ENCODE measurements around the gene JCHAIN.

The JCHAIN gene

GRCh38 chr4:70637239-70637913 is 28.9 kb downstream of the JCHAIN start:
- DNase-seq (ENCODE audit: low spot score), result no peak

GRCh38 chr4:70634482-70634881 is 31.8 kb downstream of the JCHAIN start:
- no peak for DNase-seq (ENCODE audit: low spot score)

GRCh38 chr4:70632028-70632427 is 34.3 kb downstream of the JCHAIN start:
- no peak for DNase-seq (ENCODE audit: low spot score)

GRCh38 chr4:70630162-70630561 is 36.1 kb downstream of the JCHAIN start:
- no peak for DNase-seq (ENCODE audit: low spot score)

- no peak for DNase-seq (ENCODE audit: low spot score)
Observed at GRCh38 chr4:70629469-70630090, 36.7 kb downstream of the JCHAIN start.

GRCh38 chr4:70628444-70628843 is 37.9 kb downstream of the JCHAIN start, which contains the start of gene ENAM:
Gene ENAM (plus strand): TSS chr4:70628744. CDS start chr4:70629501, 757 bp downstream.
- no peak for DNase-seq (ENCODE audit: low spot score)

- DNase-seq (ENCODE audit: low spot score), result no peak
Observed at GRCh38 chr4:70627620-70628019, 38.7 kb downstream of the JCHAIN start.

- no peak for DNase-seq (ENCODE audit: low spot score)
Observed at GRCh38 chr4:70624226-70624793, 42.0 kb downstream of the JCHAIN start.

- no peak for DNase-seq (ENCODE audit: low spot score)
Observed at GRCh38 chr4:70623323-70623722, 43.0 kb downstream of the JCHAIN start.

GRCh38 chr4:70619778-70620177 is 46.5 kb downstream of the JCHAIN start:
- DNase-seq (ENCODE audit: low spot score), result no peak

GRCh38 chr4:70619288-70619687 is 47.0 kb downstream of the JCHAIN start:
- DNase-seq (ENCODE audit: low spot score), result no peak

- DNase-seq (ENCODE audit: low spot score), result peak; percentile 30
Observed at GRCh38 chr4:70614184-70614555, 52.1 kb downstream of the JCHAIN start.

- DNase-seq (ENCODE audit: low spot score), result peak; percentile 70
Observed at GRCh38 chr4:70613306-70614183, 52.8 kb downstream of the JCHAIN start.

GRCh38 chr4:70608324-70608723 is 58.0 kb downstream of the JCHAIN start:
- no peak for DNase-seq (ENCODE audit: low spot score)

- no peak for DNase-seq (ENCODE audit: low spot score)
Observed at GRCh38 chr4:70607334-70607853, 58.9 kb downstream of the JCHAIN start.

- no peak for DNase-seq (ENCODE audit: low spot score)
Observed at GRCh38 chr4:70606459-70606858, 59.8 kb downstream of the JCHAIN start.

All from NAMALWA (cell line).